Measurements from ENCODE around the gene FILIP1L. TPM values are rescaled to one million over a fixed set of nuclear protein-coding genes. Genes with fewer than 3 reads are reported as not detected.

The FILIP1L gene
- total and polyA plus RNA-seq, 2 of the 8 experiments (the other 6 are each of a cell fraction or from before 2014, with no cell fraction given), result 0.06 to 0.09 TPM

- Histone ChIP-seq H3K18ac (ENCODE audit: extremely low read depth, low read length) (no peak overlapping the region), H3K9ac (replicated peaks in 1 of 4; ENCODE audit: extremely low read depth in 1 of 4, low read depth in 3 of 4, low read length in 3 of 4) (no peak overlapping the region), H2AFZ (ENCODE audit: low read length) (no peak overlapping the region), H3K4me2 (ENCODE audit: insufficient read depth in 1 of 2, low read depth in 2 of 2, low read length in 2 of 2) (no peak overlapping the region), H3K4ac (replicated peaks; ENCODE audit: insufficient read length, low read depth, low read length) (no peak overlapping the region), H3K27ac (ENCODE audit: low read depth, low read length) (no peak overlapping the region), H4K91ac (replicated peaks; ENCODE audit: insufficient read length, low read length) (no peak overlapping the region), H3K14ac (ENCODE audit: insufficient read length) (no peak overlapping the region), H3K9me3 (ENCODE audit: insufficient read depth in 2 of 2, low read depth in 1 of 2, low read length in 1 of 2) (no peaks in the 10 kb centered on the region), H4K20me1 (replicated peaks in 1 of 2; ENCODE audit: control insufficient read depth in 1 of 2, insufficient read depth in 2 of 2, low read length in 2 of 2) (no peaks in the 10 kb centered on the region), H3K27me3 (replicated peaks in 1 of 4; ENCODE audit: control insufficient read depth in 3 of 4, extremely low read depth in 1 of 4, insufficient read depth in 3 of 4, low read length in 3 of 4) (no peaks in the 10 kb centered on the region), H3K4me1 (replicated peaks in 1 of 4; ENCODE audit: control insufficient read depth in 3 of 4, insufficient read depth in 4 of 4, low read length in 3 of 4) (peaks cover 0 to 6% (median 1%) of the 10 kb centered on the region in 4 experiments; a peak in 2 of 7 replicates), H3K23ac (ENCODE audit: insufficient read length) (no peak overlapping the region), H4K5ac (ENCODE audit: insufficient read length, low read depth, low read length) (no peak overlapping the region), H4K8ac (ENCODE audit: extremely low read depth, insufficient read depth, low read length) (no peak overlapping the region), H3K79me2 (ENCODE audit: control insufficient read depth in 1 of 2, insufficient read depth in 2 of 2, low read length in 2 of 2) (no peaks in the 10 kb centered on the region), H2BK5ac (ENCODE audit: low read depth, low read length) (no peak overlapping the region), H3K23me2 (ENCODE audit: low read depth, low read length) (no peaks in the 10 kb centered on the region), H2BK120ac (replicated peaks; ENCODE audit: low read depth, low read length) (no peak overlapping the region), H3K56ac (replicated peaks; ENCODE audit: insufficient read length, low read depth, low read length) (no peak overlapping the region), H2BK15ac (ENCODE audit: low read length) (no peak overlapping the region), H2BK20ac (ENCODE audit: low read length) (no peak overlapping the region), H2BK12ac (ENCODE audit: low read depth, low read length) (no peak overlapping the region), H2AK5ac (ENCODE audit: low read depth, low read length) (no peak overlapping the region), H3K79me1 (ENCODE audit: low read depth, low read length) (no peaks in the 10 kb centered on the region), H3K4me3 (ENCODE audit: extremely low read depth in 1 of 4, insufficient read depth in 2 of 4, low read depth in 3 of 4, low read length in 4 of 4) (no peak overlapping the region), H3K36me3 (ENCODE audit: control insufficient read depth in 2 of 4, insufficient read depth in 4 of 4, low read length in 3 of 4) (no peaks in the 10 kb centered on the region)
- WGBS, 2 experiments (ENCODE audit: extremely low coverage in 1 of 2, insufficient coverage in 1 of 2, insufficient read length in 1 of 2, insufficient replicate concordance in 2 of 2, low coverage in 1 of 2, low lambda C conversion rate in 2 of 2, missing lambda C conversion rate in 1 of 2), result 83% methylated on average over 1 of the region's 1 CpG; no CpG with 5 or more reads in 1 of the 2 experiments
- TF ChIP-seq TCF12 (IDR thresholded peaks at IDR 0.05; ENCODE audit: low read depth, low read length) (no peak), RFX5 (IDR thresholded peaks at IDR 0.05; ENCODE audit: borderline replicate concordance, low read depth, low read length) (no peak), KDM4A (IDR thresholded peaks at IDR 0.05; ENCODE audit: low read depth, low read length, severe bottlenecking) (no peak), CHD1 (IDR thresholded peaks at IDR 0.05; ENCODE audit: low read depth, low read length) (no peak), CBX5 (IDR thresholded peaks at IDR 0.05; ENCODE audit: low read depth, low read length) (no peak), POLR2AphosphoS5 (IDR thresholded peaks at IDR 0.05; ENCODE audit: low read depth, low read length) (no peak), GTF2F1 (IDR thresholded peaks at IDR 0.05; ENCODE audit: borderline replicate concordance, low read depth, low read length) (no peak), MAFK (IDR thresholded peaks at IDR 0.05; ENCODE audit: low read depth, low read length) (no peak), RAD21 (IDR thresholded peaks at IDR 0.05 in 1 of 2, conservative IDR thresholded peaks at IDR 0.05 in 1 of 2; ENCODE audit: low read depth in 2 of 2, low read length in 2 of 2) (no peak), NANOG (IDR thresholded peaks at IDR 0.05; ENCODE audit: insufficient read depth, low read depth, low read length, poor library complexity, severe bottlenecking) (no peak), TBP (IDR thresholded peaks at IDR 0.05; ENCODE audit: low read depth, low read length) (no peak), PHF8 (conservative IDR thresholded peaks at IDR 0.05; ENCODE audit: low read depth, low read length) (no peak)
- no peak for DNase-seq (ENCODE audit: low read depth in 1 of 2, low spot score in 2 of 2)
- no peak for FAIRE-seq
- CTCF ChIA-PET (ENCODE audit: partially characterized antibody), result interaction anchor here (0.6 to 3.0 kb wide), 6 partner anchors 13 to 360 kb away, joined by 3 to 7 read pairs (median 4); no protein-coding TSS in a partner anchor
- POLR2A ChIA-PET (ENCODE audit: partially characterized antibody), result no interaction called here
Measured at GRCh38 chr3:100043271-100043670, 71.0 kb downstream of the FILIP1L start.

Measured in H1 (cell line).